Measurements from ENCODE around the gene REM2. TPM values are rescaled to one million over a fixed set of nuclear protein-coding genes. Genes with fewer than 3 reads are reported as not detected.
A peak's percentile ranks its signal among the peaks of the same experiment; 100 is the strongest.
"Not testable (repeated sequence)": the region's sequence is repeated elsewhere in the genome, so short reads cannot be mapped to it uniquely, and the experiment has no call there.

REM2 gene
- total RNA-seq, 4 donors from 2014 or later = 0.19 to 0.83 (median 0.32) TPM

DNA sequence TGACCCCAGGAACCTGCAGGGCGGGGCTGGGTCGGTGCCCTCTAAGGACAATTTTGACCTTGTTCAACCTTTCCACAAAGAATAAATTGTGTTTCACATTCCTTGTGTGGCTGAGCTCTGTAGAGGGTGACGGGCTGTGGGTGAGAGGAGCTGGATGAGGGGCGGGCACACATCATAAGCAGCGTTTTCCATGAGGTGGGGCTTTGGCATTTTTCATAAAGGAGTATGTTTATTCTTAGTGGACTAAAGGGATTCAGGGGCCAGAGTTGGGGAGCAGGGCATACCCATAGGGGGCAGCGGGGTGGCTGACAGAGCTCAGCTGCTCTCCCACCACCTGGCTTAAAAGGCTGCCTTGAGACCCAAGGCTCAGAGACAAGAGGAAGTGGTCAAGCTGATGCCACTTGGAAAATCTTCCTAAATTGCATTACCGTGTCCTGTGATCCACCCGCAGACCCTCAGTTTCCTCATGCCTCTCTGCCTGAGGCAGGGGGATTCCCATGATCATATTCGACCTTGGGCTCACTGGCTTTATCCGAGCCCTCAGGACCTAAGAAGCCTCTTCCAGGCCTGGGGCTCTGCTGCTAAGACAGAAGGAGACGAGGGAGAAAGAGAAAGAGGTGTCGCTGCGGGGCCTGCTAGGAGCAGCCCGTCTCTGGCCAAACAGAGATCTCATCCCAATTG, 35.2 kb upstream of the REM2 start:
- TF ChIP-seq POLR2A (IDR thresholded peaks at IDR 0.05) = no peak
- TF ChIP-seq, protein P1, sequence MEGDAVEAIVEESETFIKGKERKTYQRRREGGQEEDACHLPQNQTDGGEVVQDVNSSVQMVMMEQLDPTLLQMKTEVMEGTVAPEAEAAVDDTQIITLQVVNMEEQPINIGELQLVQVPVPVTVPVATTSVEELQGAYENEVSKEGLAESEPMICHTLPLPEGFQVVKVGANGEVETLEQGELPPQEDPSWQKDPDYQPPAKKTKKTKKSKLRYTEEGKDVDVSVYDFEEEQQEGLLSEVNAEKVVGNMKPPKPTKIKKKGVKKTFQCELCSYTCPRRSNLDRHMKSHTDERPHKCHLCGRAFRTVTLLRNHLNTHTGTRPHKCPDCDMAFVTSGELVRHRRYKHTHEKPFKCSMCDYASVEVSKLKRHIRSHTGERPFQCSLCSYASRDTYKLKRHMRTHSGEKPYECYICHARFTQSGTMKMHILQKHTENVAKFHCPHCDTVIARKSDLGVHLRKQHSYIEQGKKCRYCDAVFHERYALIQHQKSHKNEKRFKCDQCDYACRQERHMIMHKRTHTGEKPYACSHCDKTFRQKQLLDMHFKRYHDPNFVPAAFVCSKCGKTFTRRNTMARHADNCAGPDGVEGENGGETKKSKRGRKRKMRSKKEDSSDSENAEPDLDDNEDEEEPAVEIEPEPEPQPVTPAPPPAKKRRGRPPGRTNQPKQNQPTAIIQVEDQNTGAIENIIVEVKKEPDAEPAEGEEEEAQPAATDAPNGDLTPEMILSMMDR (IDR thresholded peaks at IDR 0.05) = no peak
- Histone ChIP-seq H3K9me3 (no peaks in the 10 kb centered on the region), H3K27ac (peak overlapping the region; percentile 57 to 92 (median 88)), H3K36me3 (peaks cover 32 to 45% (median 42%) of the 10 kb centered on the region in 3 donors), H3K4me3 (peak overlapping the region in 1 of 4 donors; percentile 35), H3K27me3 (no peaks in the 10 kb centered on the region), H3K4me1 (peaks cover 57 to 96% (median 69%) of the 10 kb centered on the region in 3 donors)
- DNase-seq = no peak
- intact Hi-C loops (cut with DNase I) = loop anchor here (10.0 kb wide), 1 partner anchor 273 kb away; no protein-coding TSS in a partner anchor
- 25 to 31% methylated on average over 9 to 13 of the region's 14 CpGs for WGBS, 2 donors

GRCh38 chr14:22848351-22849164, 34.5 kb upstream of the REM2 start:
- TF ChIP-seq, protein P1 (IDR thresholded peaks at IDR 0.05) = no peak
- no peak for TF ChIP-seq POLR2A (IDR thresholded peaks at IDR 0.05)
- Histone ChIP-seq H3K27me3 (no peaks in the 10 kb centered on the region), H3K36me3 (peaks cover 26 to 38% (median 36%) of the 10 kb centered on the region in 3 donors), H3K4me3 (peak overlapping the region in 2 of 4 donors; percentile 23 to 35), H3K9me3 (no peaks in the 10 kb centered on the region), H3K27ac (peak overlapping the region; percentile 57 to 92 (median 88)), H3K4me1 (peaks cover 59 to 96% (median 74%) of the 10 kb centered on the region in 3 donors)
- DNase-seq = no peak
- WGBS, 2 donors = 9 to 29% methylated on average over 7 to 8 of the region's 12 CpGs
- intact Hi-C loops (cut with DNase I) = loop anchor here (10.0 kb wide), 1 partner anchor 274 kb away; no protein-coding TSS in a partner anchor

DNA sequence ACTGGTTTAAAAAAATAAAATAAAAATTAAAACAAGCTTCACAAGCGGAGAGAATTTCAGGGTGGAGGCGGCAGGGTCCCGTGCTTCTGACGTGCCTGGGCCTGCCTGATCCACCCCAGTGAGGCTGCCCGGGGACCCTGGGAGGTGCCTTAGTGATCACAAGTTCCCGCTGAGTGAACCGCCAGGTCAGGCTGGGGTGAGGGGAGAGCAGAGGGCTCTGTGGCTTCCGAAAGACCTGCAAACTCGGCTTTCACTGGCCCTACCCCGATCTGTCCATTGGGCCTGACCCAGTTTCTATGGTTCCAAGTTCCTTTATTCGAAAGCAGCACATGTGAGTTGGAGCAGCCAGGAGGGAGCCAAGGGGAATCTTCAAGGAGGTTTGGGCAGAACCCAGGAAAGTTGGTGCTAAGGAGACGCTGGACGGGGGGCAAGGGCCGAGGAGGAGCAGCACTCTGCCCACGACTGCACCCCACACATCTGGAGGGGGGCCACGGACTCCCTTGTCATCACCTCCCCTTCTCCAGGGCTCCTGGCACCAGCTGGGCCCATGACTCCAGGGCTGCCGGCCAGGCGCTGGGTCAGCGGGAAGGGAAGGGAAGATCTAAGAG, 33.7 kb upstream of the REM2 start:
- intact Hi-C loops (cut with DNase I) = loop anchor here (10.0 kb wide), 1 partner anchor 275 kb away; no protein-coding TSS in a partner anchor
- TF ChIP-seq, protein P1 (IDR thresholded peaks at IDR 0.05) = no peak
- TF ChIP-seq POLR2A (IDR thresholded peaks at IDR 0.05) = no peak
- WGBS, 2 donors = 11 to 55% methylated on average over 9 to 13 of the region's 19 CpGs
- Histone ChIP-seq H3K9me3 (no peaks in the 10 kb centered on the region), H3K4me3 (peak overlapping the region in 2 of 4 donors; percentile 23 to 36), H3K4me1 (peaks cover 59 to 94% (median 74%) of the 10 kb centered on the region in 3 donors), H3K36me3 (peaks cover 19 to 30% (median 28%) of the 10 kb centered on the region in 3 donors), H3K27ac (peak overlapping the region; percentile 57 to 92 (median 88)), H3K27me3 (no peaks in the 10 kb centered on the region)
- DNase-seq = no peak

DNA sequence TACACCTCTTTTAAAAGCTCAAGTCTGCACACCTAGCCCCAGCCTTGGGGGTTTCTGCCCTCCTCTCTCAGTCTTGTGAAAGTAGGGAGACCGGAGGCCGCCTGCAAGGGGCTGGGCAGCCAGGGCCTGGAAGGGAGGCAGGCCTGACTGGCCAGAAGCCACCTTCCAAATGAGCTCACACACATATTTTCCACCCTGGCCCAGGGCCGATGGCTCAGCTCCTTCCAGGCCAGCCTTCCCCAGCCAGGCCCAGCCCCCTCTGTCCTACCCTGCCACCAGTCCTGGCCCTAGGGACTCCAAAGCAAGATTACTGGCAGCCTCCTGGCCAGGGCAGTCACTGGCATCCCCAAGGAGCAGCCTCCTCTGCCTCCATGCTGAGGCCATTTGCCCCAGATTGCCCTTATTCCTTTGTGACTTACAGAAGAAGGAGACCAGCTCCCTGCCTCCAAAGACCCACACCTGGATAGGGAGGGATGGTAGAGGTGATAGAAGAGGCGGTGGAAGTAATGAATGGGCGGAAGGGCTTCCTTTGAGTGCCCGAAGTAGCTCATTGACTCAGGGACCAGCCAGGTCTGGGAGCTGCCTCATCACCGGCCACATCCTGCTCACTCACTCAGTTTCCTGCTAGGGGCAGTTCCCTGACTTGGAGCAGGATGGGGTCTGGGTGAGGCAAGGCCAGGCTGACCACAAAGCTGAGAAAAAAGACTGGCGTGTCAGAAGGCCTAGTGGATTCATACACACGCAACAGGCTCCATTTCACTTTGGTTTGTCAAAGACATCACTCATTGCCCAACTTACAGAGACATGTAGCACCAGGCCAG, 31.9 kb upstream of the REM2 start:
- Histone ChIP-seq H3K4me1 (peaks cover 56 to 76% (median 63%) of the 10 kb centered on the region in 3 donors), H3K27ac (peak overlapping the region; percentile 70 to 92 (median 88))
- intact Hi-C loops (cut with DNase I) = loop anchor here (10.0 kb wide), 2 partner anchors 76 to 196 kb away; no protein-coding TSS in a partner anchor

GRCh38 chr14:22852178-22852577, 30.8 kb upstream of the REM2 start:
- Histone ChIP-seq H3K27ac (peak overlapping the region; percentile 70 to 92 (median 88)), H3K4me1 (peaks cover 46 to 65% (median 53%) of the 10 kb centered on the region in 3 donors)
- not testable (repeated sequence) for H3K9me3 ChIP-seq, H3K36me3 ChIP-seq, H3K4me3 ChIP-seq, DNase-seq, H3K27me3 ChIP-seq
- 72 to 74% methylated on average over 12 of the region's 12 CpGs for WGBS, 2 donors
- intact Hi-C loops (cut with DNase I) = loop anchor here (10.0 kb wide), 2 partner anchors 77 to 197 kb away; no protein-coding TSS in a partner anchor

More for the DNA sequence above, 31.9 kb upstream of the REM2 start:
- Histone ChIP-seq H3K9me3 (no peaks in the 10 kb centered on the region), H3K36me3 (peaks cover 3 to 12% (median 11%) of the 10 kb centered on the region in 3 donors), H3K27me3 (no peaks in the 10 kb centered on the region), H3K4me3 (peak overlapping the region in 1 of 4 donors; percentile 13)
- TF ChIP-seq, protein P1 (IDR thresholded peaks at IDR 0.05) = no peak
- TF ChIP-seq POLR2A (IDR thresholded peaks at IDR 0.05) = no peak
- WGBS, 2 donors = 45% methylated on average over 8 of the region's 9 CpGs; no CpG with 5 or more reads in 1 of the 2 donors
- DNase-seq = no peak

All from esophagus squamous epithelium (tissue), 5 donors.